IMR-90 (cell line): ENCODE measurements around the gene ARHGEF9. TPM values are rescaled to one million over a fixed set of nuclear protein-coding genes. Genes with fewer than 3 reads are reported as not detected.

ENCODE experiments used
- ATAC-seq: fragments of 200-7000 bp; cut with Tn5 transposase; 2 replicates; pipeline ENCODE4 v1.9.1; 2020; ENCODE audit warnings: low read depth, mild to moderate bottlenecking, moderate library complexity
- BruUV-seq: library from RNA; stranded (reverse); fragments of 400-500 nt; replicated peaks from 2 replicates; lab custom pipeline; 2021; lab: Mats Ljungman, UMichigan
- CTCF ChIA-PET: fragments of 300-600 bp; formaldehyde crosslinking; extraction: SDS; loops from one replicate; lab custom pipeline; 2021; ENCODE audit warnings: antibody characterized with exemption; lab: Yijun Ruan, JAX
- POLR2A ChIA-PET: fragments of 300-600 bp; sonication (Branson Sonifier 250); formaldehyde crosslinking; loops from one replicate; lab custom pipeline; 2022; ENCODE audit warnings: antibody characterized with exemption; ENCODE audit not compliant: unreplicated experiment; lab: Charles Lee
- DNase-seq: peaks from one replicate; pipeline ENCODE4 v3.0.0; 2013
- H2AFZ ChIP-seq: replicated peaks from 2 replicates; pipeline ENCODE3; 2013; ENCODE audit warnings: low read length, mild to moderate bottlenecking; ENCODE audit not compliant: poor library complexity
- H2AK5ac ChIP-seq: 2 replicates; pipeline ENCODE4 v1.6.1; 2013; ENCODE audit warnings: low read depth, low read length, inconsistent platforms
- H2AK9ac ChIP-seq: replicated peaks from 2 replicates; pipeline ENCODE3; 2013; ENCODE audit warnings: mild to moderate bottlenecking, low read depth, low read length, moderate library complexity; ENCODE audit not compliant: poor library complexity
- H2BK120ac ChIP-seq: 2 replicates; pipeline ENCODE4 v1.6.1; 2013; ENCODE audit warnings: low read depth, low read length, inconsistent platforms
- H2BK15ac ChIP-seq: 3 replicates; pipeline ENCODE4 v1.6.1; 2013; ENCODE audit warnings: low read depth, low read length, inconsistent platforms
- H2BK20ac ChIP-seq: 2 replicates; pipeline ENCODE4 v1.6.1; 2013; ENCODE audit warnings: low read depth, mild to moderate bottlenecking, inconsistent platforms, low read length, moderate library complexity
- H2BK5ac ChIP-seq: 2 replicates; pipeline ENCODE4 v1.6.1; 2013; ENCODE audit warnings: mild to moderate bottlenecking, low read depth, low read length, inconsistent platforms; ENCODE audit not compliant: poor library complexity, severe bottlenecking
- H3K14ac ChIP-seq: replicated peaks from 2 replicates; pipeline ENCODE4 v1.6.1; 2013; ENCODE audit warnings: low read depth, low read length, inconsistent platforms
- H3K18ac ChIP-seq: 2 replicates; pipeline ENCODE4 v1.6.1; 2013; ENCODE audit warnings: low read depth, low read length, control low read depth
- H3K23ac ChIP-seq: 2 replicates; pipeline ENCODE4 v1.6.1; 2013; ENCODE audit warnings: low read depth, low read length, inconsistent platforms
- H3K27ac ChIP-seq: 2 replicates; pipeline ENCODE4 v1.5.1; 2013; ENCODE audit warnings: mild to moderate bottlenecking, control low read depth, low read length; ENCODE audit not compliant: insufficient read depth
- H3K27me3 ChIP-seq: 2 replicates; pipeline ENCODE4 v1.6.1; 2013; ENCODE audit warnings: low read length; ENCODE audit not compliant: control insufficient read depth, insufficient read depth
- H3K36me3 ChIP-seq: 2 replicates; pipeline ENCODE4 v1.6.1; 2013; ENCODE audit warnings: low read length, mixed read lengths; ENCODE audit not compliant: control insufficient read depth, insufficient read depth
- H3K4ac ChIP-seq: 2 replicates; pipeline ENCODE4 v1.6.1; 2013; ENCODE audit warnings: low read depth, low read length, inconsistent platforms
- H3K4me1 ChIP-seq: 2 replicates; pipeline ENCODE4 v1.6.1; 2013; ENCODE audit warnings: low read length, mixed read lengths; ENCODE audit not compliant: control insufficient read depth, insufficient read depth
- H3K4me2 ChIP-seq: 2 replicates; pipeline ENCODE4 v1.6.1; 2013; ENCODE audit warnings: low read depth, mild to moderate bottlenecking, control low read depth, low read length, moderate library complexity
- H3K4me3 ChIP-seq: 2 replicates; pipeline ENCODE4 v1.5.1; 2013; ENCODE audit warnings: low read depth, mild to moderate bottlenecking, control low read depth, low read length, moderate library complexity; ENCODE audit not compliant: insufficient read depth
- H3K56ac ChIP-seq: 2 replicates; pipeline ENCODE4 v1.6.1; 2013; ENCODE audit warnings: low read length, inconsistent platforms; ENCODE audit not compliant: insufficient read depth; ENCODE audit errors: extremely low read depth
- H3K79me1 ChIP-seq, 2 experiments: 2 replicates each; pipeline ENCODE4 v1.6.1; 2013; ENCODE audit warnings: low read length in 2 of 2, inconsistent platforms in 1 of 2, low read depth in 1 of 2
- H3K9ac ChIP-seq: 2 replicates; pipeline ENCODE4 v1.6.1; 2013; ENCODE audit warnings: low read depth, low read length, control low read depth
- H3K9me1 ChIP-seq: 2 replicates; pipeline ENCODE4 v1.6.1; 2013; ENCODE audit warnings: low read length, inconsistent platforms; ENCODE audit not compliant: insufficient read depth
- H3K9me3 ChIP-seq: 2 replicates; pipeline ENCODE4 v1.6.1; 2013; ENCODE audit warnings: low read length; ENCODE audit not compliant: control insufficient read depth, insufficient read depth
- H4K20me1 ChIP-seq: 2 replicates; pipeline ENCODE4 v1.6.1; 2013; ENCODE audit warnings: low read length, inconsistent platforms; ENCODE audit not compliant: insufficient read depth
- H4K5ac ChIP-seq: 2 replicates; pipeline ENCODE4 v1.6.1; 2013; ENCODE audit warnings: mild to moderate bottlenecking, low read depth, low read length, control low read depth
- H4K8ac ChIP-seq, 2 experiments: 2 replicates each; pipeline ENCODE4 v1.6.1; 2013; ENCODE audit warnings: low read depth in 2 of 2, low read length in 2 of 2, control low read depth in 1 of 2, inconsistent platforms in 1 of 2
- H4K91ac ChIP-seq: 2 replicates; pipeline ENCODE4 v1.6.1; 2013; ENCODE audit warnings: low read depth, low read length, inconsistent platforms; ENCODE audit not compliant: insufficient read depth
- BHLHE40 ChIP-seq: fragments of 150-350 bp; IDR thresholded peaks from 2 replicates; pipeline ENCODE4 v1.6.1; 2016; ENCODE audit warnings: mild to moderate bottlenecking, low read depth, low read length
- CEBPB ChIP-seq: IDR thresholded peaks from 2 replicates; pipeline ENCODE4 v1.6.1; 2012; ENCODE audit warnings: low read depth, low read length, improper control_type of control experiment
- CHD1 ChIP-seq: IDR thresholded peaks from 2 replicates; pipeline ENCODE4 v1.6.1; 2012; ENCODE audit warnings: low read depth, low read length, improper control_type of control experiment
- CTCF ChIP-seq: conservative IDR thresholded peaks from 2 replicates; pipeline ENCODE4 v1.5.1; 2012; ENCODE audit warnings: mild to moderate bottlenecking, low read depth, low read length, improper control_type of control experiment
- ELK1 ChIP-seq: fragments of 150-350 bp; IDR thresholded peaks from 2 replicates; pipeline ENCODE4 v1.6.1; 2016; ENCODE audit warnings: low read depth, mild to moderate bottlenecking, low read length, moderate library complexity, borderline replicate concordance
- FOS ChIP-seq: fragments of 150-350 bp; IDR thresholded peaks from 2 replicates; pipeline ENCODE4 v1.6.1; 2016; ENCODE audit warnings: low read depth, low read length
- MAFK ChIP-seq: IDR thresholded peaks from 2 replicates; pipeline ENCODE4 v1.6.1; 2012; ENCODE audit warnings: low read depth, low read length, improper control_type of control experiment
- MAZ ChIP-seq: IDR thresholded peaks from 2 replicates; pipeline ENCODE4 v1.6.1; 2012; ENCODE audit warnings: low read depth, mild to moderate bottlenecking, low read length, improper control_type of control experiment, moderate library complexity, borderline replicate concordance
- MXI1 ChIP-seq: IDR thresholded peaks from 2 replicates; pipeline ENCODE4 v1.6.1; 2012; ENCODE audit warnings: low read depth, mild to moderate bottlenecking, low read length, moderate library complexity, borderline replicate concordance
- NFE2L2 ChIP-seq: fragments of 150-350 bp; IDR thresholded peaks from 2 replicates; pipeline ENCODE4 v1.6.1; 2016; ENCODE audit warnings: low read depth, mild to moderate bottlenecking, low read length
- POLR2A ChIP-seq: IDR thresholded peaks from 2 replicates; pipeline ENCODE4 v1.6.1; 2012; ENCODE audit warnings: mild to moderate bottlenecking, low read depth, low read length
- RAD21 ChIP-seq: IDR thresholded peaks from 2 replicates; pipeline ENCODE4 v1.6.1; 2012; ENCODE audit warnings: low read length, improper control_type of control experiment
- RCOR1 ChIP-seq: IDR thresholded peaks from 2 replicates; pipeline ENCODE4 v1.6.1; 2012; ENCODE audit warnings: mild to moderate bottlenecking, low read length, improper control_type of control experiment; ENCODE audit not compliant: insufficient replicate concordance
- RFX5 ChIP-seq: IDR thresholded peaks from 2 replicates; pipeline ENCODE4 v1.8.0; 2012; ENCODE audit warnings: low read depth, mild to moderate bottlenecking, low read length, moderate library complexity
- SMC3 ChIP-seq: fragments of 150-350 bp; IDR thresholded peaks from 2 replicates; pipeline ENCODE4 v1.6.1; 2016; ENCODE audit warnings: low read depth, mild to moderate bottlenecking, antibody characterized with exemption, low read length, moderate library complexity
- USF2 ChIP-seq: fragments of 150-350 bp; IDR thresholded peaks from 2 replicates; pipeline ENCODE4 v1.6.1; 2017; ENCODE audit warnings: mild to moderate bottlenecking, antibody characterized with exemption, low read length, low read depth
- WGBS, 2 experiments: methylation state at CpG; one replicate each; pipeline versions ENCODE4 v1.1.5 to v1.1.7; 2013; ENCODE audit warnings: missing lambda C conversion rate in 2 of 2; ENCODE audit not compliant: insufficient read length in 1 of 2; ENCODE audit errors: extremely low coverage in 2 of 2; 5-methylcytosine and 5-hydroxymethylcytosine counted together
- dilution Hi-C: fragments of 300-500 bp; cut with HindIII; formaldehyde crosslinking; loops from one replicate; pipeline ENCODE4 v1.14.3; 2018; ENCODE audit warnings: low sequenced_read_pairs; ENCODE audit not compliant: unreplicated experiment
- in situ Hi-C: fragments of 300-500 bp; cut with MboI; formaldehyde crosslinking; loops from 3 replicates; pipeline ENCODE4 v1.14.3; 2019; ENCODE audit warnings: low sequenced_read_pairs, inconsistent platforms, mixed read lengths
- intact Hi-C: fragments of 100-400 bp; cut with micrococcal nuclease; formaldehyde crosslinking; loops from 2 replicates; pipeline ENCODE4 v1.10.0; 2022
- polyA plus RNA-seq, 3 experiments: library from polyadenylated mRNA; depleted of rRNA; stranded (reverse); fragments of >200 nt; gene quantifications; 2 replicates each; pipeline ENCODE4 v1.2.3, GENCODE V29; 2012; ENCODE audit warnings: low replicate concordance in 1 of 3
- total RNA-seq: library from RNA; depleted of rRNA; stranded (reverse); fragments of >200 nt; gene quantifications from 2 replicates; pipeline ENCODE4 v1.2.3, GENCODE V29; 2012

Gene ARHGEF9
- total and polyA plus RNA-seq, 2 of the 4 experiments (the other 2 are of a cell fraction) = 7.1 to 11.8 TPM

GRCh38 chrX:63675716-63676115 is 109.3 kb downstream of the ARHGEF9 start:
- Histone ChIP-seq H3K4me2 (no peak overlapping the region), H3K4ac (no peak overlapping the region), H3K9me1 (no peaks in the 10 kb centered on the region), H3K9ac (no peak overlapping the region), H4K91ac (no peak overlapping the region), H3K4me3 (no peak overlapping the region), H2BK20ac (no peak overlapping the region), H4K20me1 (no peaks in the 10 kb centered on the region), H3K27me3 (no peaks in the 10 kb centered on the region), H3K36me3 (no peaks in the 10 kb centered on the region; the same call in 1 of the 2 replicates), H4K5ac (no peak overlapping the region), H3K23ac (no peak overlapping the region), H2AK9ac (no peak overlapping the region), H3K56ac (no peak overlapping the region), H3K4me1 (no peaks in the 10 kb centered on the region), H3K18ac (no peak overlapping the region), H2BK5ac (no peak overlapping the region), H4K8ac (no peak overlapping the region), H2BK15ac (no peak overlapping the region), H3K79me1 (no peaks in the 10 kb centered on the region), H3K27ac (no peak overlapping the region), H2AFZ (no peak overlapping the region), H2BK120ac (no peak overlapping the region), H3K9me3 (no peaks in the 10 kb centered on the region), H2AK5ac (no peak overlapping the region), H3K14ac (no peak overlapping the region)
- ChIA-PET CTCF (no interaction called here), POLR2A (no interaction called here)
- no CpG with 5 or more reads among the region's 2 CpGs for WGBS, 2 experiments
- no TSS peak for BruUV-seq
- no peak for TF ChIP-seq SMC3
- no peak for TF ChIP-seq MAZ
- TF ChIP-seq POLR2A = no peak
- TF ChIP-seq RAD21 = no peak
- no peak for TF ChIP-seq NFE2L2
- TF ChIP-seq MAFK = no peak
- no peak for TF ChIP-seq BHLHE40
- TF ChIP-seq ELK1 = no peak
- TF ChIP-seq CHD1 = no peak
- TF ChIP-seq USF2 = no peak
- TF ChIP-seq MXI1 = no peak
- no peak for TF ChIP-seq CTCF
- no peak for TF ChIP-seq FOS
- no peak for TF ChIP-seq CEBPB
- no peak for TF ChIP-seq RFX5
- TF ChIP-seq RCOR1 = no peak
- DNase-seq (no peak), ATAC-seq (no peak)
- in situ Hi-C loops (no loop called here), dilution Hi-C loops (no loop called here), intact Hi-C loops (no loop called here)
